MM.1S (cell line): ENCODE measurements around the gene MSANTD1.

Experiments
- DNase-seq: peaks from one replicate; pipeline ENCODE4 v3.0.0-alpha.2; 2015
- H2AFZ ChIP-seq: fragments of 300-600 bp; sonication (generic); 2 replicates; pipeline ENCODE4 v1.6.0; 2016; ENCODE audit warnings: antibody characterized with exemption, low read length
- H3F3A ChIP-seq: fragments of 300-600 bp; sonication (generic); 2 replicates; pipeline ENCODE4 v1.6.1; 2016; ENCODE audit warnings: mild to moderate bottlenecking, antibody characterized with exemption, low read length, moderate library complexity, mixed read lengths; ENCODE audit not compliant: insufficient read depth
- H3K27ac ChIP-seq: fragments of 300-600 bp; sonication (generic); 2 replicates; pipeline ENCODE4 v1.5.1; 2016; ENCODE audit warnings: mild to moderate bottlenecking, low read length
- H3K27me3 ChIP-seq: fragments of 300-600 bp; sonication (generic); replicated peaks from 2 replicates; pipeline ENCODE4 v1.6.0; 2016; ENCODE audit warnings: low read length; ENCODE audit not compliant: insufficient read depth
- H3K36me3 ChIP-seq: fragments of 300-600 bp; sonication (generic); replicated peaks from 2 replicates; pipeline ENCODE4 v1.6.1; 2016; ENCODE audit warnings: mild to moderate bottlenecking, low read length, mixed read lengths; ENCODE audit not compliant: insufficient read depth
- H3K4me1 ChIP-seq: fragments of 300-600 bp; sonication (generic); 2 replicates; pipeline ENCODE4 v1.6.1; 2016; ENCODE audit warnings: low read length, mixed read lengths
- H3K4me2 ChIP-seq: fragments of 300-600 bp; sonication (generic); 2 replicates; pipeline ENCODE4 v1.6.0; 2016; ENCODE audit warnings: low read depth, low read length
- H3K4me3 ChIP-seq: fragments of 300-600 bp; sonication (generic); 2 replicates; pipeline ENCODE4 v1.5.1; 2016; ENCODE audit warnings: low read length, mixed read lengths
- H3K79me2 ChIP-seq: fragments of 300-600 bp; sonication (generic); 2 replicates; pipeline ENCODE4 v1.6.1; 2016; ENCODE audit warnings: mixed run types, low read length, mixed read lengths
- H3K9ac ChIP-seq: fragments of 300-600 bp; sonication (generic); 2 replicates; pipeline ENCODE4 v1.6.1; 2016; ENCODE audit warnings: low read length, mixed read lengths
- H3K9me2 ChIP-seq: fragments of 300-600 bp; sonication (generic); replicated peaks from 2 replicates; pipeline ENCODE4 v1.6.1; 2016; ENCODE audit warnings: mild to moderate bottlenecking, low read length, mixed read lengths; ENCODE audit not compliant: insufficient read depth
- H3K9me3 ChIP-seq: fragments of 300-600 bp; sonication (generic); replicated peaks from 2 replicates; pipeline ENCODE4 v1.6.1; 2016; ENCODE audit warnings: mild to moderate bottlenecking, low read length, mixed read lengths; ENCODE audit not compliant: insufficient read depth
- H4K20me1 ChIP-seq: fragments of 300-600 bp; sonication (generic); 2 replicates; pipeline ENCODE4 v1.6.1; 2016; ENCODE audit warnings: mild to moderate bottlenecking, low read length, moderate library complexity, mixed read lengths; ENCODE audit not compliant: insufficient read depth
- CTCF ChIP-seq: fragments of 300-600 bp; sonication (generic); IDR thresholded peaks from 2 replicates; pipeline ENCODE4 v1.5.1; 2016; ENCODE audit warnings: antibody characterized with exemption, low read length, mixed read lengths
- EZH2 ChIP-seq: fragments of 300-600 bp; sonication (generic); optimal IDR thresholded peaks from 2 replicates; pipeline ENCODE3; 2017; ENCODE audit warnings: low read depth, mild to moderate bottlenecking, antibody characterized with exemption, low read length, mixed read lengths
- EZH2phosphoT487 ChIP-seq: fragments of 300-600 bp; sonication (generic); IDR thresholded peaks from 2 replicates; pipeline ENCODE4 v1.6.1; 2018; ENCODE audit warnings: antibody characterized with exemption, low read length

MSANTD1 gene

GRCh38 chr4:3219761-3220475 lies 29.0 kb upstream of the MSANTD1 start:
- H3K4me2 ChIP-seq = no peak overlapping the region
- no peaks in the 10 kb centered on the region for H3K79me2 ChIP-seq
- H3K27me3 ChIP-seq = no peaks in the 10 kb centered on the region
- no peaks in the 10 kb centered on the region for H3K9me2 ChIP-seq
- H3K36me3 ChIP-seq = no peaks in the 10 kb centered on the region; the same call in 1 of the 2 replicates
- no peaks in the 10 kb centered on the region for H4K20me1 ChIP-seq
- no peak overlapping the region for H2AFZ ChIP-seq
- H3F3A ChIP-seq = no peaks in the 10 kb centered on the region
- no peak overlapping the region for H3K9ac ChIP-seq
- DNase-seq = no peak
- no peaks in the 10 kb centered on the region for H3K4me1 ChIP-seq
- no peak for TF ChIP-seq CTCF
- TF ChIP-seq EZH2 = no peak
- no peak for TF ChIP-seq EZH2phosphoT487
- H3K27ac ChIP-seq = no peak overlapping the region
- no peaks in the 10 kb centered on the region for H3K9me3 ChIP-seq
- H3K4me3 ChIP-seq = no peak overlapping the region

DNA sequence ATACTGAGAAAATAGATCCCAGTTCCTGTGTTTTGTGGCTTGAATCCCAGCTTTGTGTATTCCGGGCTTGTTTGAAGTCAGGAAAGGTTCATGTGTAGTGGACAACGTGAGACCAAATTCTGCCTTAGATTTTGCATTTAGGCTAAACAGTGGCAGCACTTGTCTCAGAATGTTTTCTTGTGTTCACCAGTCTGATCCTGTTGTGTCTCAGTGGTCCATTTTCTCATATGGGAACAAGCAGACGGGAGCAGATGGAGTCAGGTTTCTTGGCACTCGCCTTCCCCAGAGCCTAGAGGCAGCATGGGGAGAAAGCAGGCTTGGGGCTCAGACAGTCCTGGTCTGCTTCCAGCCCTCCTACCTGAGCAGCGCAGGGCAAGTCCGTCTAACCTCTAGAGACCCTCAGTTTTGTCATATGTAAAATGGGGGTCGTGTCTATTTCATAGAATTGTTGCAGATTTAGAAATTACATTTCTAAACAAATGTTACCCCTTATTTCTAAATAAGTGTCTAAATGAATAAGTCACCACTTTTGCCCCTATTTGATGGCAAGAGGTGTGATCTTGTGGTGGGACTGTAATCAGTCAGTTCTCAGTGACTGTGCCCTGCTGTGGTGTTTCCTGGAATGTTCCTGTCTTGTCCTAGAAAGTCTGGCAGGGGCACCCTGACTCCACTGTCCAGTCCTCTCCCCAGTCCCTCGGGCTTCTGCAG lies 28.3 kb upstream of the MSANTD1 start:
- H3K79me2 ChIP-seq = no peaks in the 10 kb centered on the region
- no peak overlapping the region for H2AFZ ChIP-seq
- no peak overlapping the region for H3K4me2 ChIP-seq
- DNase-seq = no peak
- TF ChIP-seq EZH2 (no peak), CTCF (no peak), EZH2phosphoT487 (no peak)
- H3K27ac ChIP-seq = no peak overlapping the region
- no peak overlapping the region for H3K4me3 ChIP-seq
- H3K9me2 ChIP-seq = no peaks in the 10 kb centered on the region
- no peaks in the 10 kb centered on the region for H3K9me3 ChIP-seq
- no peaks in the 10 kb centered on the region; the same call in 1 of the 2 replicates for H3K36me3 ChIP-seq
- no peaks in the 10 kb centered on the region for H3K27me3 ChIP-seq
- no peaks in the 10 kb centered on the region for H3K4me1 ChIP-seq
- no peaks in the 10 kb centered on the region for H4K20me1 ChIP-seq
- no peak overlapping the region for H3K9ac ChIP-seq
- no peaks in the 10 kb centered on the region; the same call in 1 of the 2 replicates for H3F3A ChIP-seq

DNA sequence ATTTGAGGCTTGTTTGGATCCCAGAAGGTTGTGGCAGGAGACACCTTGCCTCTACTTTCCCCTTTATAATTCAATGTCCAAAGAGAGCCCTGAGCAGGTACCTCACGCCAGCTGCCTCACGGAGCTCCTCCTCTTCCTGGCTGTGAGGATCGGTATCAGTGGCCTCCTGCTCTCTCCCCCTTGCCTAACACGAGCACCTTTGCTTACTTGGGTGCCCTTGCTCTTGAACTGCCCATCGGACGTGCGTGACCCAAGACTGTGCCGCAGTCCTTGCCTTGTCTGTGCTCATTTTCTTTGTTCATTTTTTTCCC lies 27.8 kb upstream of the MSANTD1 start:
- H2AFZ ChIP-seq = no peak overlapping the region
- H3K36me3 ChIP-seq = no peaks in the 10 kb centered on the region; the same call in 1 of the 2 replicates
- no peaks in the 10 kb centered on the region for H3K27me3 ChIP-seq
- no peaks in the 10 kb centered on the region for H4K20me1 ChIP-seq
- TF ChIP-seq CTCF (no peak), EZH2phosphoT487 (no peak), EZH2 (no peak)
- no peak overlapping the region for H3K4me3 ChIP-seq
- H3K79me2 ChIP-seq = no peaks in the 10 kb centered on the region
- H3K4me2 ChIP-seq = no peak overlapping the region
- peaks cover under 1% of the 10 kb centered on the region for H3F3A ChIP-seq
- no peak overlapping the region for H3K9ac ChIP-seq
- H3K27ac ChIP-seq = no peak overlapping the region
- H3K9me2 ChIP-seq = no peaks in the 10 kb centered on the region
- H3K9me3 ChIP-seq = no peaks in the 10 kb centered on the region
- no peak for DNase-seq
- H3K4me1 ChIP-seq = peaks cover 4% of the 10 kb centered on the region; the same call in 1 of the 2 replicates
